Erythroblast (primary cell): Measurements from ENCODE around the gene ACTA2.

ENCODE experiments used
- GATA1 ChIP-seq: IDR thresholded peaks from 2 replicates; pipeline ENCODE4 v1.6.1; 2011; ENCODE audit warnings: low read depth, mild to moderate bottlenecking, control low read depth, low read length, moderate library complexity
- POLR2A ChIP-seq: IDR thresholded peaks from 2 replicates; pipeline ENCODE4 v1.6.1; 2011; ENCODE audit warnings: mild to moderate bottlenecking, low read length

GRCh38 chr10:88936656-88937055 lies 15.9 kb downstream of the ACTA2 start:
- TF ChIP-seq POLR2A (no peak), GATA1 (no peak)
